Progenitor cell of endocrine pancreas (in vitro differentiated cells): Measurements from ENCODE around the gene BMPER. TPM values are rescaled to one million over a fixed set of nuclear protein-coding genes. Genes with fewer than 3 reads are reported as not detected.

Experiments used
- DNase-seq: peaks from one replicate; pipeline ENCODE4 v3.0.0; 2021; ENCODE audit warnings: low spot score; ENCODE audit not compliant: unreplicated experiment
- H3K27ac Mint-ChIP-seq: 2 replicates; pipeline ENCODE4 v1.8.0; 2021; ENCODE audit warnings: mild to moderate bottlenecking, moderate library complexity, mixed read lengths
- H3K27me3 Mint-ChIP-seq: 2 replicates; pipeline ENCODE4 v1.8.0; 2021; ENCODE audit warnings: mixed read lengths
- H3K36me3 Mint-ChIP-seq: 2 replicates; pipeline ENCODE4 v1.8.0; 2022; ENCODE audit warnings: mixed read lengths; ENCODE audit not compliant: insufficient read depth
- H3K4me1 Mint-ChIP-seq: 2 replicates; pipeline ENCODE4 v1.8.0; 2021; ENCODE audit warnings: low read depth, mixed read lengths
- H3K4me3 Mint-ChIP-seq: 2 replicates; pipeline ENCODE4 v1.8.0; 2021; ENCODE audit warnings: low read depth, mild to moderate bottlenecking, moderate library complexity, mixed read lengths
- H3K9me3 Mint-ChIP-seq: 2 replicates; pipeline ENCODE4 v1.8.0; 2021; ENCODE audit warnings: low read depth, mixed read lengths
- total RNA-seq: library from RNA; stranded (reverse); gene quantifications from 2 replicates; pipeline ENCODE4 v1.2.1, GENCODE V29; 2021
- TF ChIP-seq, protein P1 (sequence below): fragments of 200-600 bp; sonication (generic); IDR thresholded peaks from one replicate; pipeline ENCODE4 v1.5.0; 2021; ENCODE audit warnings: antibody characterized with exemption, mild to moderate bottlenecking; ENCODE audit not compliant: unreplicated experiment

The BMPER gene
- total RNA-seq, 1 donor from 2014 or later, result 0.36 TPM

DNA sequence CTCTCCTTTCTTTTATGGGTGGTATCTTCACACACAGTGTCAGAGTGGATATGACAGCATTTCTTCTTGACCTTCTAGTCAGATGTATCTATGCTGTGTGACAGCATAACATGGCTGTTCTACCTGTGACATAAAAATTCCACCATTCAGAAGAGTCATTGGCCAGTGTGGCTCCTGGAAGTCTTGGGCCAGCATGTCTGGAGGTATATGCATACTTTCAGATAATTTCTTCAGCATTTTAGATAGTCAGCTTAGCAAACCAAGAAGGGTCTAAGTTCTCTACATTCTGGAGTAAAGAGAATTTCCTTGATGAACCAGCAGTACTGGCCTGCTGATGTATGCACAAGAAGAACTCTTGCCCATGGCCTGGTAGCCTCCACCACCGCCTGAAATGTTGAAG, 179.3 kb downstream of the BMPER start:
- Mint-ChIP-seq H3K27ac (no peak overlapping the region), H3K9me3 (no peaks in the 10 kb centered on the region), H3K27me3 (no peaks in the 10 kb centered on the region), H3K36me3 (no peaks in the 10 kb centered on the region), H3K4me1 (no peaks in the 10 kb centered on the region), H3K4me3 (no peak overlapping the region)
- DNase-seq, result no peak
- TF ChIP-seq, protein P1, sequence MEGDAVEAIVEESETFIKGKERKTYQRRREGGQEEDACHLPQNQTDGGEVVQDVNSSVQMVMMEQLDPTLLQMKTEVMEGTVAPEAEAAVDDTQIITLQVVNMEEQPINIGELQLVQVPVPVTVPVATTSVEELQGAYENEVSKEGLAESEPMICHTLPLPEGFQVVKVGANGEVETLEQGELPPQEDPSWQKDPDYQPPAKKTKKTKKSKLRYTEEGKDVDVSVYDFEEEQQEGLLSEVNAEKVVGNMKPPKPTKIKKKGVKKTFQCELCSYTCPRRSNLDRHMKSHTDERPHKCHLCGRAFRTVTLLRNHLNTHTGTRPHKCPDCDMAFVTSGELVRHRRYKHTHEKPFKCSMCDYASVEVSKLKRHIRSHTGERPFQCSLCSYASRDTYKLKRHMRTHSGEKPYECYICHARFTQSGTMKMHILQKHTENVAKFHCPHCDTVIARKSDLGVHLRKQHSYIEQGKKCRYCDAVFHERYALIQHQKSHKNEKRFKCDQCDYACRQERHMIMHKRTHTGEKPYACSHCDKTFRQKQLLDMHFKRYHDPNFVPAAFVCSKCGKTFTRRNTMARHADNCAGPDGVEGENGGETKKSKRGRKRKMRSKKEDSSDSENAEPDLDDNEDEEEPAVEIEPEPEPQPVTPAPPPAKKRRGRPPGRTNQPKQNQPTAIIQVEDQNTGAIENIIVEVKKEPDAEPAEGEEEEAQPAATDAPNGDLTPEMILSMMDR, result no peak

GRCh38 chr7:34086064-34086463, 180.7 kb downstream of the BMPER start:
- Mint-ChIP-seq H3K4me1 (no peaks in the 10 kb centered on the region), H3K27me3 (no peaks in the 10 kb centered on the region), H3K36me3 (no peaks in the 10 kb centered on the region), H3K9me3 (no peaks in the 10 kb centered on the region), H3K27ac (no peak overlapping the region), H3K4me3 (no peak overlapping the region)
- no peak for DNase-seq
- TF ChIP-seq, protein P1, result no peak

GRCh38 chr7:34086981-34087380, 181.6 kb downstream of the BMPER start:
- TF ChIP-seq, protein P1, result no peak
- DNase-seq, result no peak
- Mint-ChIP-seq H3K9me3 (no peaks in the 10 kb centered on the region), H3K27ac (no peak overlapping the region), H3K4me3 (no peak overlapping the region), H3K36me3 (no peaks in the 10 kb centered on the region), H3K27me3 (no peaks in the 10 kb centered on the region), H3K4me1 (no peaks in the 10 kb centered on the region)

DNA sequence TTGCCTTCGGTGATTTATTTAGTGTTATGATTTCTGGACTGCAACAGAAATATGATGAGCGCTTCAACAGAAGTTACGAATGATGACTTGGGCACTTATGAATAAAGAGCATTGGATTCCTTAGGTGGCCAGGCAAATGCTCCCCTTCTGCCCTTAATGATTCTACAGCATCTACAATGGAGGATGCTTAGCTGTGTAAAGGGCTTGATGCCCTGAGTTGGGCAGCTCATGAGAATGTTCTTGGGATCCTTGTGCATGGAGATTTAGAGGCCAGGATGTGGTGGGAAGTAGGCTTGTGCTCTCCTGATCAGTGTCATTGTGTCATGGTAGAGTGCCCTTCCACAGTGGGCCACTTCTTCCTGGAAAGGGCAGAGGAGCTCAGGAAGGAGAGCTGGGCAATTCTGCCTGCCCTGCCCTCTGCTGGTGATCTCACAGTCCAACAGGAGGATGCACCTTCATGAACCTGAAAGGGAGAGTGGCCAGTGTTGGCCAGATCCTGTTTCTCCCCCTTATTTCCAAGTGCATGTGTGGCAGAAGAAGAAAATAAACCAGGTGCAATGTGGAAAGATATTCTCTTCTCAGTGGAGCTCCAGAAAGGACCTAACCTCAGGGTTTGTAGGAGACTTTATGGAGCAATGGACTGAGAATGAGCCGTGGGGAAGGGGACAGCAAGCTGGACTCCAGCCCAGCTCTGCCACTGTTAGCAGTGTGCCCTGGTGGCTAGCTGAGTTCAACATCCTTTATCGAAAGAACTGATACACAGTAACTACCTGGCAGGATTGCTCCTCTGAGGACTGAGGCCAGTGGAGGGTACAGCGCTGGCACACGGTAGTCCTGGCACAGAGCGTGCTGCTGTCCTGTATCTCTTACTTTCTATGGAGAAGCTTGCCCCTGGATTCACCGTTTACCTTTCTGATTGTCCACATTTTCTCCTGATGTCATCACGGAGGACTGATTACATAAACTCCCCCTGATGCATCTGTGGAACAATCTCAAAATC, 182.9 kb downstream of the BMPER start:
- TF ChIP-seq, protein P1, result peak; percentile 61
- no peaks in the 10 kb centered on the region for H3K27me3 Mint-ChIP-seq
- H3K4me1 Mint-ChIP-seq, result no peaks in the 10 kb centered on the region
- no peak overlapping the region for H3K4me3 Mint-ChIP-seq
- H3K36me3 Mint-ChIP-seq, result no peaks in the 10 kb centered on the region
- no peak overlapping the region for H3K27ac Mint-ChIP-seq
- peak; percentile 14 for DNase-seq
- H3K9me3 Mint-ChIP-seq, result peaks cover 4% of the 10 kb centered on the region

GRCh38 chr7:34090816-34091215, 185.5 kb downstream of the BMPER start:
- H3K27ac Mint-ChIP-seq, result no peak overlapping the region
- H3K36me3 Mint-ChIP-seq, result no peaks in the 10 kb centered on the region
- H3K4me3 Mint-ChIP-seq, result no peak overlapping the region
- no peaks in the 10 kb centered on the region for H3K4me1 Mint-ChIP-seq
- DNase-seq, result no peak
- H3K27me3 Mint-ChIP-seq, result no peaks in the 10 kb centered on the region
- TF ChIP-seq, protein P1, result no peak
- H3K9me3 Mint-ChIP-seq, result peaks cover 4% of the 10 kb centered on the region
